Thyroid gland (tissue), 4 donors: ENCODE measurements around the gene LRRC8E.

ENCODE experiments used
- CTCF ChIP-seq, 6 experiments: fragments of 200-600 bp in 3 of 6; fragments of 450-650 bp in 3 of 6; sonication (generic) in 3 of 6; IDR thresholded peaks; one replicate each; pipeline ENCODE4 v1.5.1; 2016 to 2019; ENCODE audit warnings: antibody characterized with exemption in 6 of 6, mild to moderate bottlenecking in 2 of 6, inconsistent platforms in 1 of 6, moderate library complexity in 1 of 6
- POLR2A ChIP-seq, 2 donors: fragments of 450-650 bp; IDR thresholded peaks; one replicate each; pipeline ENCODE4 v1.6.1; 2017; ENCODE audit warnings: antibody characterized with exemption in 2 of 2, mild to moderate bottlenecking in 2 of 2, moderate library complexity in 1 of 2

- no peak for TF ChIP-seq POLR2A (IDR thresholded peaks at IDR 0.05)
- TF ChIP-seq CTCF (IDR thresholded peaks at IDR 0.05): no peak
Measured at GRCh38 chr19:7869910-7870511, 18.3 kb upstream of the LRRC8E start.
